Fibroblast of lung (primary cell): Measurements from ENCODE around the gene CYP11A1. TPM values are rescaled to one million over a fixed set of nuclear protein-coding genes. Genes with fewer than 3 reads are reported as not detected.

Source experiments
- DNase-seq, 2 donors: peaks; one replicate each; pipeline versions ENCODE4 v3.0.0 to v3.0.0-alpha.2; 2010; ENCODE audit warnings: low read depth in 2 of 2
- H2AFZ ChIP-seq: 2 replicates; pipeline ENCODE4 v1.5.1; 2012; ENCODE audit warnings: low read length, control low read depth, inconsistent platforms
- H3K27ac ChIP-seq: 2 replicates; pipeline ENCODE4 v1.5.1; 2011; ENCODE audit warnings: low read length, control low read depth; ENCODE audit not compliant: insufficient read depth
- H3K27me3 ChIP-seq: 2 replicates; pipeline ENCODE4 v1.5.1; 2011; ENCODE audit warnings: mild to moderate bottlenecking, low read length; ENCODE audit not compliant: control insufficient read depth, insufficient read depth
- H3K36me3 ChIP-seq: 2 replicates; pipeline ENCODE4 v1.5.1; 2011; ENCODE audit warnings: low read length; ENCODE audit not compliant: control insufficient read depth, insufficient read depth
- H3K4me1 ChIP-seq: 2 replicates; pipeline ENCODE4 v1.5.1; 2011; ENCODE audit warnings: low read length; ENCODE audit not compliant: control insufficient read depth, insufficient read depth; ENCODE audit errors: extremely low read depth
- H3K4me2 ChIP-seq: 2 replicates; pipeline ENCODE4 v1.5.1; 2011; ENCODE audit warnings: low read length, control low read depth; ENCODE audit not compliant: insufficient read depth; ENCODE audit errors: extremely low read depth
- H3K4me3 ChIP-seq, 4 experiments: fragments of 200-600 bp in 1 of 4; sonication (generic) in 1 of 4; replicated peaks in 1 of 4; 2 replicates each; pipeline ENCODE4 v1.5.1; 2011 to 2016; ENCODE audit warnings: low read length in 4 of 4, low read depth in 3 of 4, mild to moderate bottlenecking in 3 of 4, control low read depth in 2 of 4, inconsistent platforms in 1 of 4, mixed read lengths in 1 of 4; ENCODE audit not compliant: insufficient read depth in 1 of 4; ENCODE audit errors: control extremely low read depth in 1 of 4
- H3K79me2 ChIP-seq: 2 replicates; pipeline ENCODE4 v1.5.1; 2012; ENCODE audit warnings: mild to moderate bottlenecking, low read length, inconsistent platforms; ENCODE audit not compliant: control insufficient read depth, insufficient read depth
- H3K9ac ChIP-seq: 2 replicates; pipeline ENCODE4 v1.5.1; 2011; ENCODE audit warnings: mild to moderate bottlenecking, low read length, control low read depth; ENCODE audit not compliant: insufficient read depth
- H3K9me3 ChIP-seq: 2 replicates; pipeline ENCODE4 v1.5.1; 2012; ENCODE audit warnings: low read depth, low read length; ENCODE audit not compliant: control insufficient read depth, insufficient read depth
- H4K20me1 ChIP-seq: 2 replicates; pipeline ENCODE4 v1.5.1; 2011; ENCODE audit warnings: low read length; ENCODE audit not compliant: control insufficient read depth, insufficient read depth; ENCODE audit errors: extremely low read depth
- EZH2 ChIP-seq: IDR thresholded peaks from 2 replicates; pipeline ENCODE4 v1.5.1; 2012; ENCODE audit warnings: low read length, control low read depth, mild to moderate bottlenecking; ENCODE audit errors: missing control alignments
- polyA plus RNA-seq, 2 donors: library from polyadenylated mRNA; depleted of rRNA in 1 of 2; stranded (reverse) in 1 of 2; unstranded in 1 of 2; fragments of >200 nt; gene quantifications; 2 replicates each; pipeline ENCODE4 v1.2.1, GENCODE V29; 2011 to 2012; ENCODE audit warnings: missing spikeins in 1 of 2
- total RNA-seq: library from RNA; depleted of rRNA; stranded (reverse); fragments of >200 nt; gene quantifications from 2 replicates; pipeline ENCODE4 v1.2.1, GENCODE V29; 2014
- TF ChIP-seq, protein P1 (sequence below), 2 donors: IDR thresholded peaks in 1 of 2; conservative IDR thresholded peaks in 1 of 2; 1 replicate in 1 of 2; 2 replicates in 1 of 2; pipeline ENCODE4 v1.5.1; 2011 to 2012; ENCODE audit warnings: low read length in 2 of 2, control low read depth in 1 of 2, inconsistent platforms in 1 of 2, low read depth in 1 of 2, mild to moderate bottlenecking in 1 of 2

Gene CYP11A1
- total and polyA plus RNA-seq, 2 donors (not counting 1 experiment from before 2014, with no cell fraction given) = 0.07 to 0.33 TPM

DNA sequence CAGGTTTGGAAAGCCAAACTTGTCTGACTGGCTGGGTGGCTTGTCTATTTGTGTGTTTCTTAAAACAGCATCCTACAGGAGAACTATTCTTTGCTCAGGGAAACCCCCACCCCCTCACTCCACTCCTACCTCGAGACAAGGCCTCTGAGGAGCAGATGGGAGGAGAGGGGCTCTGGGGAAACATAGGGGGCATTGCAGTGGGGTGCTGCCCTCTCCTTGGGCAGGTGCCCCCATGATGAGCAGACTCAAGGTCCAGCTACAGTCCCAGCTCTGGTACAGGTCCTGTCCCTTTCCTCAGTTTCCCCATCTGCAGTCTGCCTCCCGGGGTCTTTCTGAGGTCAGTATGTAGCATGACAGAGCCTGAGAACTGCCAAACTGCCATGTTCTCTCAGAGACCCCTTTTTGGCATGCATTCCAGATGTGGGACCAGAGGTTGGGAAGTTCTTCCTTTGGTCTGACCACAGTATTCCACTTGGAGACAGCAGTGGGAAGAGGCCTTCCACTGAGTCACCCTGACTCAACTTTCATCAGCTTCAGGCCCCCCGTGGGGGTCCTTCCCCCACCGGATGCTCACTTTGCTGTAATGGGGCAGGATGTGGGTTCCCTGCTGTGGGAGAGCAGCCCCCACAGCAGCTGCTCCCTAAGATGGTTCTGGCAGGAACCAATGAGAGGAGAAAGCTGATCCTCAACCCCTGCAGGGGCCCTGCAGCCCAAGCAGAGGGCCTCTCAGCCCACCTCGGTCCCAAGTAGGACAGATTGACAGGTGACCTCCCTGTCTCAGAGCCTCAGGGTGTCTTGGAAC lies 32.3 kb upstream of the CYP11A1 start:
- TF ChIP-seq, protein P1, sequence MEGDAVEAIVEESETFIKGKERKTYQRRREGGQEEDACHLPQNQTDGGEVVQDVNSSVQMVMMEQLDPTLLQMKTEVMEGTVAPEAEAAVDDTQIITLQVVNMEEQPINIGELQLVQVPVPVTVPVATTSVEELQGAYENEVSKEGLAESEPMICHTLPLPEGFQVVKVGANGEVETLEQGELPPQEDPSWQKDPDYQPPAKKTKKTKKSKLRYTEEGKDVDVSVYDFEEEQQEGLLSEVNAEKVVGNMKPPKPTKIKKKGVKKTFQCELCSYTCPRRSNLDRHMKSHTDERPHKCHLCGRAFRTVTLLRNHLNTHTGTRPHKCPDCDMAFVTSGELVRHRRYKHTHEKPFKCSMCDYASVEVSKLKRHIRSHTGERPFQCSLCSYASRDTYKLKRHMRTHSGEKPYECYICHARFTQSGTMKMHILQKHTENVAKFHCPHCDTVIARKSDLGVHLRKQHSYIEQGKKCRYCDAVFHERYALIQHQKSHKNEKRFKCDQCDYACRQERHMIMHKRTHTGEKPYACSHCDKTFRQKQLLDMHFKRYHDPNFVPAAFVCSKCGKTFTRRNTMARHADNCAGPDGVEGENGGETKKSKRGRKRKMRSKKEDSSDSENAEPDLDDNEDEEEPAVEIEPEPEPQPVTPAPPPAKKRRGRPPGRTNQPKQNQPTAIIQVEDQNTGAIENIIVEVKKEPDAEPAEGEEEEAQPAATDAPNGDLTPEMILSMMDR (conservative IDR thresholded peaks at IDR 0.05 in 1 of 2, IDR thresholded peaks at IDR 0.05 in 1 of 2; ENCODE audit: low read depth in 1 of 2, low read length in 2 of 2) = no peak
- no peak for TF ChIP-seq EZH2
- Histone ChIP-seq H3K4me1 (peaks cover 35% of the 10 kb centered on the region), H3K4me2 (peak overlapping the region; percentile 48), H3K27me3 (no peaks in the 10 kb centered on the region), H3K36me3 (no peaks in the 10 kb centered on the region), H3K9ac (no peak overlapping the region), H3K9me3 (no peaks in the 10 kb centered on the region), H4K20me1 (no peaks in the 10 kb centered on the region), H3K27ac (no peak overlapping the region), H3K4me3 (no peak overlapping the region), H2AFZ (no peak overlapping the region), H3K79me2 (no peaks in the 10 kb centered on the region)
- DNase-seq = peak; percentile 31 to 91

DNA sequence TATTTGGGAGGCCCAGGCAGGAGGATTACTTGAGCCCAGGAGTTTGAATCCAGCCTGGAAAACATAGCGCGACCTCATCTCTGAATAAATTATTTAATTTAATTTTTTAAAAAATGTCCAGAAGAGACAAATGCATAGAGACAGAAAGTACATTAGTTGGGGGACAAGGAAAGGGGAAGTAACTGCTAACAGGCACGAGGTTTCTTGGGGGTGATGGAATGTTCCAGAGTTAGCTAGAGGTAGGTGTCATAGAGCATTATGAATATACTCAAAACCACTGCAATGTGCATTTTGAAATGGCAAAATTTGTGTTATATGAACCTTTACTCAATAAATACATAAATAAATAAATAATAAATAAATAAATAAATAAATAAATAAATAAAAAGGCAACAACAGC lies 31.7 kb upstream of the CYP11A1 start:
- Histone ChIP-seq H3K9me3 (no peaks in the 10 kb centered on the region), H3K36me3 (no peaks in the 10 kb centered on the region), H3K27ac (no peak overlapping the region), H3K4me3 (no peak overlapping the region), H3K4me1 (peaks cover 35% of the 10 kb centered on the region), H2AFZ (no peak overlapping the region), H4K20me1 (no peaks in the 10 kb centered on the region), H3K4me2 (no peak overlapping the region), H3K27me3 (no peaks in the 10 kb centered on the region), H3K9ac (no peak overlapping the region), H3K79me2 (no peaks in the 10 kb centered on the region)
- DNase-seq = no peak
- no peak for TF ChIP-seq EZH2
- TF ChIP-seq, protein P1 (conservative IDR thresholded peaks at IDR 0.05 in 1 of 2, IDR thresholded peaks at IDR 0.05 in 1 of 2; ENCODE audit: low read depth in 1 of 2, low read length in 2 of 2) = no peak

- Histone ChIP-seq H3K9me3 (no peaks in the 10 kb centered on the region), H3K9ac (no peak overlapping the region), H3K36me3 (no peaks in the 10 kb centered on the region), H3K79me2 (no peaks in the 10 kb centered on the region), H3K27me3 (no peaks in the 10 kb centered on the region), H3K27ac (no peak overlapping the region), H3K4me3 (no peak overlapping the region), H2AFZ (no peak overlapping the region), H3K4me1 (peaks cover 35% of the 10 kb centered on the region), H4K20me1 (no peaks in the 10 kb centered on the region), H3K4me2 (no peak overlapping the region)
- DNase-seq = no peak
- TF ChIP-seq, protein P1 (conservative IDR thresholded peaks at IDR 0.05 in 1 of 2, IDR thresholded peaks at IDR 0.05 in 1 of 2; ENCODE audit: low read depth in 1 of 2, low read length in 2 of 2) = no peak
- no peak for TF ChIP-seq EZH2
These were observed 30.7 kb upstream of the CYP11A1 start for GRCh38 chr15:74398183-74398582.
